B cell (primary cell): Measurements from ENCODE around the gene GJA1. TPM values are rescaled to one million over a fixed set of nuclear protein-coding genes. Genes with fewer than 3 reads are reported as not detected.

Source experiments
- ATAC-seq: fragments of 200-7000 bp; cut with Tn5 transposase; one replicate; pipeline ENCODE4 v1.10.0; 2021; ENCODE audit warnings: low read depth, mild to moderate bottlenecking, moderate number of reproducible peaks, moderate library complexity
- CTCF ChIA-PET: fragments of 350-600 bp; sonication (Branson Sonifier 250); formaldehyde crosslinking; loops from one replicate; lab custom pipeline; 2021; ENCODE audit warnings: antibody characterized with exemption, inconsistent platforms; lab: Charles Lee
- POLR2A ChIA-PET: fragments of 350-600 bp; sonication (Branson Sonifier 250); formaldehyde crosslinking; loops from one replicate; lab custom pipeline; 2021; ENCODE audit warnings: antibody characterized with exemption; lab: Charles Lee
- DNase-seq: peaks from one replicate; pipeline ENCODE4 v3.0.0; 2013
- H2AFZ ChIP-seq: 2 replicates; pipeline ENCODE4 v1.6.1; 2012; ENCODE audit warnings: mild to moderate bottlenecking, low read depth, low read length; ENCODE audit not compliant: insufficient read depth, poor library complexity, severe bottlenecking
- H3K27ac ChIP-seq, 2 donors: 1 replicate in 1 of 2; 2 replicates in 1 of 2; pipeline ENCODE4 v1.5.1; 2012 to 2013; ENCODE audit warnings: low read length in 2 of 2, mild to moderate bottlenecking in 2 of 2, moderate library complexity in 1 of 2
- H3K27me3 ChIP-seq, 4 experiments: fragments of 200-600 bp in 1 of 4; sonication (generic) in 1 of 4; replicated peaks in 1 of 4; 1 replicate in 2 of 4; 2 replicates in 2 of 4; pipeline versions ENCODE4 v1.6.1 to v1.7.0; 2013 to 2016; ENCODE audit warnings: low read length in 3 of 4, mild to moderate bottlenecking in 2 of 4, mixed read lengths in 1 of 4, moderate library complexity in 1 of 4; ENCODE audit not compliant: insufficient read depth in 4 of 4, control insufficient read depth in 3 of 4; ENCODE audit errors: control extremely low read depth in 1 of 4
- H3K36me3 ChIP-seq, 2 experiments: replicated peaks in 1 of 2; 1 replicate in 1 of 2; 2 replicates in 1 of 2; pipeline versions ENCODE4 v1.6.1 to v1.7.1; 2013; ENCODE audit warnings: low read length in 1 of 2; ENCODE audit not compliant: insufficient read depth in 2 of 2, control insufficient read depth in 1 of 2; ENCODE audit errors: control extremely low read depth in 1 of 2, extremely low read depth in 1 of 2
- H3K4me1 ChIP-seq, 2 donors: fragments of 200-600 bp in 1 of 2; sonication (generic) in 1 of 2; 1 replicate in 1 of 2; 2 replicates in 1 of 2; pipeline versions ENCODE4 v1.5.1 to v1.6.1; 2013 to 2017; ENCODE audit warnings: low read length in 2 of 2; ENCODE audit not compliant: control insufficient read depth in 2 of 2, insufficient read depth in 2 of 2
- H3K4me2 ChIP-seq: replicated peaks from 2 replicates; pipeline ENCODE3; 2012; ENCODE audit warnings: mild to moderate bottlenecking, low read depth, low read length; ENCODE audit not compliant: poor library complexity, severe bottlenecking
- H3K4me3 ChIP-seq, 5 experiments: fragments of 200-600 bp in 1 of 5; sonication (generic) in 1 of 5; 1 replicate in 3 of 5; 2 replicates in 2 of 5; pipeline versions ENCODE4 v1.5.1 to v1.7.0; 2011 to 2016; ENCODE audit warnings: low read length in 4 of 5, mild to moderate bottlenecking in 4 of 5, low read depth in 2 of 5, control low read depth in 1 of 5, moderate library complexity in 1 of 5; ENCODE audit not compliant: insufficient read depth in 1 of 5; ENCODE audit errors: control extremely low read depth in 1 of 5, extremely low read depth in 1 of 5
- H3K79me2 ChIP-seq: fragments of 200-600 bp; sonication (generic); one replicate; pipeline ENCODE4 v1.6.0; 2016; ENCODE audit warnings: low read length; ENCODE audit not compliant: control insufficient read depth, insufficient read depth
- H3K9ac ChIP-seq: fragments of 200-600 bp; sonication (generic); 2 replicates; pipeline ENCODE4 v1.6.1; 2017; ENCODE audit warnings: mild to moderate bottlenecking, low read length, moderate library complexity
- H3K9me3 ChIP-seq, 3 donors: one replicate each; pipeline versions ENCODE4 v1.6.1 to v1.7.1; 2013; ENCODE audit warnings: low read length in 2 of 3; ENCODE audit not compliant: control insufficient read depth in 2 of 3, insufficient read depth in 1 of 3; ENCODE audit errors: control extremely low read depth in 1 of 3
- H4K20me1 ChIP-seq: 2 replicates; pipeline ENCODE4 v1.6.0; 2012; ENCODE audit warnings: mild to moderate bottlenecking, low read length; ENCODE audit not compliant: insufficient read depth, control insufficient read depth, poor library complexity, severe bottlenecking
- H3K27ac Mint-ChIP-seq: one replicate; pipeline ENCODE4 v1.8.0; 2021; ENCODE audit warnings: mixed read lengths
- H3K27me3 Mint-ChIP-seq: one replicate; pipeline ENCODE4 v1.8.0; 2021; ENCODE audit warnings: mixed read lengths
- H3K4me1 Mint-ChIP-seq: one replicate; pipeline ENCODE4 v1.8.0; 2021; ENCODE audit warnings: mixed read lengths
- H3K4me3 Mint-ChIP-seq: one replicate; pipeline ENCODE4 v1.8.0; 2021; ENCODE audit warnings: mixed read lengths
- H3K9me3 Mint-ChIP-seq: one replicate; pipeline ENCODE4 v1.8.0; 2022; ENCODE audit warnings: mixed read lengths; ENCODE audit not compliant: insufficient read depth
- EZH2 ChIP-seq: IDR thresholded peaks from 2 replicates; pipeline ENCODE4 v1.6.1; 2012; ENCODE audit warnings: borderline replicate concordance, low read depth, mild to moderate bottlenecking, moderate library complexity, low read length; ENCODE audit not compliant: insufficient read depth, poor library complexity, severe bottlenecking
- WGBS: methylation state at CpG from one replicate; pipeline ENCODE4 v1.1.5; 2013; ENCODE audit warnings: missing lambda C conversion rate; ENCODE audit not compliant: insufficient coverage; 5-methylcytosine and 5-hydroxymethylcytosine counted together
- intact Hi-C: fragments of 100-400 bp; cut with micrococcal nuclease; formaldehyde crosslinking; loops from one replicate; pipeline ENCODE4 v1.10.0; 2022
- polyA plus RNA-seq: library from polyadenylated mRNA; depleted of rRNA; stranded (reverse); fragments of >200 nt; gene quantifications from 2 replicates; pipeline ENCODE4 v1.2.3, GENCODE V29; 2012
- total RNA-seq, 2 donors: library from RNA; stranded (reverse); fragments of 120-200 nt in 1 of 2; gene quantifications; 1 replicate in 1 of 2; 2 replicates in 1 of 2; pipeline versions ENCODE4 v1.2.3 to v1.2.4, GENCODE V29; 2013 to 2022
- TF ChIP-seq, protein P1 (sequence below): fragments of 200-600 bp; IDR thresholded peaks from one replicate; pipeline ENCODE4 v1.8.0; 2022; ENCODE audit warnings: antibody characterized with exemption, mild to moderate bottlenecking

GJA1 gene
- total and polyA plus RNA-seq, 2 donors (not counting 1 experiment from before 2014, with no cell fraction given) = not detected

DNA sequence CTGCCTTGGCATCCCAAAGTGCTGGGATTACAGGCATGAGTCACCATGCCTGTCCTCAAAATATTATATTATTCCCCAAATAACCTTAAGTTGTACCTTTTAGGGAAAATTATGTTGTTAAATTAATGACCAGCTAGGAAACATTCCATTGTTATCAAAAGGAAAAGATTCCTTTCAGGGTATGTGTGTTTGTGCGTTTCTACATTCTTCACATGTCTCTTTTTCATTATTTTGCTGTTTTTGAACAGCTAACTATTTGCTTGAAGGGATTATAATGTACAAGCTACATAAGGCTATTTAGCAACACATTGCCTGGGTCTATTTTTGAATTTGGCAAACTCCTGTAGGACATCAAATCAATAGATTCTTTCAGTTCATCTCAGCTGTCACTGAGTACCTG lies 57.1 kb downstream of the GJA1 start:
- Histone ChIP-seq H3K36me3 (no peaks in the 10 kb centered on the region), H3K27ac (no peak overlapping the region), H3K4me2 (no peak overlapping the region), H3K4me3 (no peak overlapping the region), H3K27me3 (no peaks in the 10 kb centered on the region), H3K79me2 (no peaks in the 10 kb centered on the region), H2AFZ (no peak overlapping the region), H4K20me1 (no peaks in the 10 kb centered on the region), H3K9ac (no peak overlapping the region), H3K9me3 (peaks cover 0 to 5% (median 0%) of the 10 kb centered on the region in 3 donors), H3K4me1 (no peaks in the 10 kb centered on the region)
- ATAC-seq = no peak
- no peaks in the 10 kb centered on the region for H3K27me3 Mint-ChIP-seq
- no peaks in the 10 kb centered on the region for H3K4me1 Mint-ChIP-seq
- no peak overlapping the region for H3K27ac Mint-ChIP-seq
- no peak for DNase-seq
- no peak for TF ChIP-seq EZH2
- TF ChIP-seq, protein P1, sequence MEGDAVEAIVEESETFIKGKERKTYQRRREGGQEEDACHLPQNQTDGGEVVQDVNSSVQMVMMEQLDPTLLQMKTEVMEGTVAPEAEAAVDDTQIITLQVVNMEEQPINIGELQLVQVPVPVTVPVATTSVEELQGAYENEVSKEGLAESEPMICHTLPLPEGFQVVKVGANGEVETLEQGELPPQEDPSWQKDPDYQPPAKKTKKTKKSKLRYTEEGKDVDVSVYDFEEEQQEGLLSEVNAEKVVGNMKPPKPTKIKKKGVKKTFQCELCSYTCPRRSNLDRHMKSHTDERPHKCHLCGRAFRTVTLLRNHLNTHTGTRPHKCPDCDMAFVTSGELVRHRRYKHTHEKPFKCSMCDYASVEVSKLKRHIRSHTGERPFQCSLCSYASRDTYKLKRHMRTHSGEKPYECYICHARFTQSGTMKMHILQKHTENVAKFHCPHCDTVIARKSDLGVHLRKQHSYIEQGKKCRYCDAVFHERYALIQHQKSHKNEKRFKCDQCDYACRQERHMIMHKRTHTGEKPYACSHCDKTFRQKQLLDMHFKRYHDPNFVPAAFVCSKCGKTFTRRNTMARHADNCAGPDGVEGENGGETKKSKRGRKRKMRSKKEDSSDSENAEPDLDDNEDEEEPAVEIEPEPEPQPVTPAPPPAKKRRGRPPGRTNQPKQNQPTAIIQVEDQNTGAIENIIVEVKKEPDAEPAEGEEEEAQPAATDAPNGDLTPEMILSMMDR = no peak
- POLR2A ChIA-PET = no interaction called here
- no peak overlapping the region for H3K4me3 Mint-ChIP-seq
- CTCF ChIA-PET = no interaction called here
- no peaks in the 10 kb centered on the region for H3K9me3 Mint-ChIP-seq
- WGBS = no CpG with 5 or more reads among the region's 1 CpG
- intact Hi-C loops = no loop called here

DNA sequence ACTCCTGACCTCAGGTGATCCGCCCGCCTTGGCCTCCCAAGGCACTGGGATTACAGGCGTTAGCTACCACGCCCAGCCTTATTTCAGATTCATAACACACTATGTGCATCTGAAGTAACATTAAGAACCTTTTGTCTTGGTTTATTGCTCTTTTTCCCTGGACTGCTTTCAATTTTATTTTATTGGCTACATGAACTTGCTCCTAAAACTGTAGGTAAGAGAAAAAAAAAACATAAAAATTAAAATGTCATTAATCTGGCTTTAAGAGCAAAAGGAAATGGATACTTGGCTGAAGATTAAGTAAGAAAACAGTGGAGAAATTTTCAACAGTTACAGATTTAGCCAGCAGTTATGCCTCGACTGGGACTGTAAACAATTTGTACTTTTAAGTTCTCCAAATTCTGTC lies 62.5 kb downstream of the GJA1 start:
- Histone ChIP-seq H3K79me2 (no peaks in the 10 kb centered on the region), H3K4me1 (no peaks in the 10 kb centered on the region), H3K4me3 (no peak overlapping the region), H3K4me2 (no peak overlapping the region), H3K9ac (no peak overlapping the region), H3K27ac (no peak overlapping the region), H3K9me3 (no peaks in the 10 kb centered on the region), H3K36me3 (no peaks in the 10 kb centered on the region), H2AFZ (no peak overlapping the region), H4K20me1 (no peaks in the 10 kb centered on the region), H3K27me3 (no peaks in the 10 kb centered on the region)
- H3K9me3 Mint-ChIP-seq = no peaks in the 10 kb centered on the region
- H3K4me3 Mint-ChIP-seq = no peak overlapping the region
- peaks cover 3% of the 10 kb centered on the region for H3K27me3 Mint-ChIP-seq
- DNase-seq = no peak
- intact Hi-C loops = no loop called here
- no peaks in the 10 kb centered on the region for H3K4me1 Mint-ChIP-seq
- no peak for TF ChIP-seq EZH2
- TF ChIP-seq, protein P1 = no peak
- ATAC-seq = no peak
- no peak overlapping the region for H3K27ac Mint-ChIP-seq
- POLR2A ChIA-PET = no interaction called here
- no CpG with 5 or more reads among the region's 5 CpGs for WGBS
- CTCF ChIA-PET = no interaction called here
